HepG2 (cell line): ENCODE results near the gene MPV17L2. TPM values are rescaled to one million over a fixed set of nuclear protein-coding genes. Genes with fewer than 3 reads are reported as not detected.

Experiments used
- CAMTA2 ChIP-seq: sonication (generic); formaldehyde crosslinking; IDR thresholded peaks from 2 replicates; pipeline ENCODE4 v1.4.0; 2020; ENCODE audit warnings: mild to moderate bottlenecking, missing genetic modification reagents, borderline replicate concordance
- DZIP1 ChIP-seq: sonication (generic); formaldehyde crosslinking; IDR thresholded peaks from 2 replicates; pipeline ENCODE4 v1.5.0; 2020; ENCODE audit warnings: mild to moderate bottlenecking, missing genetic modification reagents
- FOXM1 ChIP-seq: sonication (generic); formaldehyde crosslinking; IDR thresholded peaks from 2 replicates; pipeline ENCODE4 v1.5.0; 2020; ENCODE audit warnings: missing genetic modification reagents
- MXD4 ChIP-seq: IDR thresholded peaks from 2 replicates; pipeline ENCODE4 v1.6.1; 2016; ENCODE audit warnings: mild to moderate bottlenecking, missing biosample characterization, missing genetic modification reagents
- NFYB ChIP-seq: sonication (generic); formaldehyde crosslinking; IDR thresholded peaks from 2 replicates; pipeline ENCODE4 v1.4.0; 2020; ENCODE audit warnings: missing genetic modification reagents
- SAP130 ChIP-seq: IDR thresholded peaks from 2 replicates; pipeline ENCODE4 v1.6.1; 2016; ENCODE audit warnings: low read depth
- YEATS2 ChIP-seq: sonication (generic); formaldehyde crosslinking; IDR thresholded peaks from 2 replicates; pipeline ENCODE4 v1.4.0; 2020; ENCODE audit warnings: missing genetic modification reagents, borderline replicate concordance
- ZBTB20 ChIP-seq: sonication (generic); formaldehyde crosslinking; IDR thresholded peaks from 2 replicates; pipeline ENCODE4 v1.8.1; 2023; ENCODE audit warnings: missing genetic modification reagents, low read depth, mild to moderate bottlenecking, borderline replicate concordance
- ZNF557 ChIP-seq: sonication (generic); formaldehyde crosslinking; IDR thresholded peaks from 2 replicates; pipeline ENCODE4 v1.4.0; 2020; ENCODE audit warnings: missing genetic modification reagents
- ZNF775 ChIP-seq: sonication (generic); formaldehyde crosslinking; IDR thresholded peaks from 2 replicates; pipeline ENCODE4 v1.4.0; 2020; ENCODE audit warnings: missing genetic modification reagents, mild to moderate bottlenecking, moderate library complexity, borderline replicate concordance
- ZNF777 ChIP-seq: sonication (generic); formaldehyde crosslinking; IDR thresholded peaks from 2 replicates; pipeline ENCODE4 v1.4.0; 2020; ENCODE audit warnings: missing genetic modification reagents
- polyA plus RNA-seq, 8 experiments: library from polyadenylated mRNA; depleted of rRNA in 3 of 8; stranded (reverse) in 7 of 8; unstranded in 1 of 8; fragments of >200 nt; fragmentation: Illumina TruSeq in 4 of 8; extraction: Trizol in 4 of 8; gene quantifications; 2 replicates each; pipeline versions ENCODE4 v1.2.1 to v1.2.3, GENCODE V29; 2011 to 2016; ENCODE audit warnings: low read depth in 4 of 8, missing spikeins in 1 of 8, mixed read lengths in 1 of 8; ENCODE audit not compliant: insufficient read depth in 1 of 8
- total RNA-seq, 5 experiments: library from RNA; depleted of rRNA; stranded (reverse); fragments of >200 nt; fragmentation: Illumina TruSeq; extraction: Trizol; gene quantifications; 2 replicates each; pipeline ENCODE4 v1.2.3, GENCODE V29; 2016; ENCODE audit warnings: low read depth in 1 of 5
- TF ChIP-seq, protein P1 (sequence below): sonication (generic); formaldehyde crosslinking; IDR thresholded peaks from 2 replicates; pipeline ENCODE4 v1.4.0; 2020; ENCODE audit warnings: missing genetic modification reagents
- TF ChIP-seq, protein P2 (sequence below): sonication (generic); formaldehyde crosslinking; IDR thresholded peaks from 2 replicates; pipeline ENCODE4 v1.8.0; 2022; ENCODE audit warnings: mild to moderate bottlenecking, missing genetic modification reagents; ENCODE audit not compliant: insufficient replicate concordance
- TF ChIP-seq, protein P3 (sequence below): IDR thresholded peaks from 2 replicates; pipeline ENCODE4 v1.6.1; 2016; ENCODE audit warnings: low read depth, missing genetic modification reagents, missing compliant biosample characterization
- TF ChIP-seq, protein P4 (sequence below): sonication (generic); formaldehyde crosslinking; IDR thresholded peaks from 2 replicates; pipeline ENCODE4 v1.5.1; 2020; ENCODE audit warnings: mild to moderate bottlenecking, missing genetic modification reagents, borderline replicate concordance

Gene MPV17L2
- total and polyA plus RNA-seq, 2 of the 13 experiments (the other 11 are each of a cell fraction or from before 2014, with no cell fraction given) = 13.6 to 16.7 TPM

DNA sequence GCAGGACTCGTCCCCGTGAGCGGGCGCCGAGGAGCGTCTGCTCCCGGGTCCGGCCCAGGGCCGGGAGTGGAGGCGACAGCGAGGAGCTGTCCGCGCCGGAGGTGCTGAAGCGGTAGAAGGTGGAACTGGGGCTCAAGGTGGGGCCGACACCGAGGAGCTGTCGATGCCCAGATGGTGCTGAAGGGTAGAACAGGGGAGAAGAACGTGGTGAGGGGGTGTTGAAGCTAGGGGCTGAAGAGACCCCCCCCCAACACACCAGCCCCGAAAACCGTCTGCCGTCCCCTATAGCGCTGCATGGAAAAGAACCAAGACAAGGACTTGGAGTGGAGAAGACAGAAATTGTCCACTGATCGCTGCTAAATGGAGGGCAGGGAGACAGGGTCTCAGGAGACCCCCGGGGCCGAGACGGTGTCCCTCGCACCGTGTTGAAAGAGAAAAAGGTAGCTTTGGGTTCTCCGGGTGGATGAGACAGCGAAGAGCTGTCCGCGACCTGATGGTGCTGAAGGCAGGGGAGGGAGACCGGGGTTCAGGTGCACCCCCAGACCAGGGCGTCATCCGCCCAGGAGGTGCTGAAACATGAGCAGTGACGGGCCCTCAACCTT lies 40.3 kb downstream of the MPV17L2 start (continued):
- peak; percentile 82; the same call in 1 of the 2 replicates for TF ChIP-seq CAMTA2 (CRISPR knock-in tag)
- TF ChIP-seq ZNF557 (CRISPR knock-in tag) = peak; percentile 75; the same call in 1 of the 2 replicates
- peak; percentile 29; the same call in 1 of the 2 replicates for TF ChIP-seq FOXM1 (CRISPR knock-in tag)
- TF ChIP-seq, protein P1, sequence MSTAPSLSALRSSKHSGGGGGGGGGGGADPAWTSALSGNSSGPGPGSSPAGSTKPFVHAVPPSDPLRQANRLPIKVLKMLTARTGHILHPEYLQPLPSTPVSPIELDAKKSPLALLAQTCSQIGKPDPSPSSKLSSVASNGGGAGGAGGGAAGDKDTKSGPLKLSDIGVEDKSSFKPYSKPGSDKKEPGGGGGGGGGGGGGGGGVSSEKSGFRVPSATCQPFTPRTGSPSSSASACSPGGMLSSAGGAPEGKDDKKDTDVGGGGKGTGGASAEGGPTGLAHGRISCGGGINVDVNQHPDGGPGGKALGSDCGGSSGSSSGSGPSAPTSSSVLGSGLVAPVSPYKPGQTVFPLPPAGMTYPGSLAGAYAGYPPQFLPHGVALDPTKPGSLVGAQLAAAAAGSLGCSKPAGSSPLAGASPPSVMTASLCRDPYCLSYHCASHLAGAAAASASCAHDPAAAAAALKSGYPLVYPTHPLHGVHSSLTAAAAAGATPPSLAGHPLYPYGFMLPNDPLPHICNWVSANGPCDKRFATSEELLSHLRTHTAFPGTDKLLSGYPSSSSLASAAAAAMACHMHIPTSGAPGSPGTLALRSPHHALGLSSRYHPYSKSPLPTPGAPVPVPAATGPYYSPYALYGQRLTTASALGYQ (CRISPR knock-in tag) = peak; percentile 74; the same call in 1 of the 2 replicates
- TF ChIP-seq MXD4 (CRISPR knock-in tag) = peak; percentile 92
- peak; percentile 44 for TF ChIP-seq NFYB (CRISPR knock-in tag)
- peak; percentile 68 for TF ChIP-seq ZNF777
- no peak; the same call in 1 of the 2 replicates for TF ChIP-seq ZBTB20
- TF ChIP-seq DZIP1 (CRISPR knock-in tag) = peak; percentile 74; the same call in 1 of the 2 replicates
- TF ChIP-seq ZNF775 = peak; percentile 53; the same call in 1 of the 2 replicates
- TF ChIP-seq, protein P2, sequence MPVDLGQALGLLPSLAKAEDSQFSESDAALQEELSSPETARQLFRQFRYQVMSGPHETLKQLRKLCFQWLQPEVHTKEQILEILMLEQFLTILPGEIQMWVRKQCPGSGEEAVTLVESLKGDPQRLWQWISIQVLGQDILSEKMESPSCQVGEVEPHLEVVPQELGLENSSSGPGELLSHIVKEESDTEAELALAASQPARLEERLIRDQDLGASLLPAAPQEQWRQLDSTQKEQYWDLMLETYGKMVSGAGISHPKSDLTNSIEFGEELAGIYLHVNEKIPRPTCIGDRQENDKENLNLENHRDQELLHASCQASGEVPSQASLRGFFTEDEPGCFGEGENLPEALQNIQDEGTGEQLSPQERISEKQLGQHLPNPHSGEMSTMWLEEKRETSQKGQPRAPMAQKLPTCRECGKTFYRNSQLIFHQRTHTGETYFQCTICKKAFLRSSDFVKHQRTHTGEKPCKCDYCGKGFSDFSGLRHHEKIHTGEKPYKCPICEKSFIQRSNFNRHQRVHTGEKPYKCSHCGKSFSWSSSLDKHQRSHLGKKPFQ (CRISPR knock-in tag) = peak; percentile 91
- peak; percentile 67; the same call in 1 of the 2 replicates for TF ChIP-seq YEATS2 (CRISPR knock-in tag)
- TF ChIP-seq, protein P3, sequence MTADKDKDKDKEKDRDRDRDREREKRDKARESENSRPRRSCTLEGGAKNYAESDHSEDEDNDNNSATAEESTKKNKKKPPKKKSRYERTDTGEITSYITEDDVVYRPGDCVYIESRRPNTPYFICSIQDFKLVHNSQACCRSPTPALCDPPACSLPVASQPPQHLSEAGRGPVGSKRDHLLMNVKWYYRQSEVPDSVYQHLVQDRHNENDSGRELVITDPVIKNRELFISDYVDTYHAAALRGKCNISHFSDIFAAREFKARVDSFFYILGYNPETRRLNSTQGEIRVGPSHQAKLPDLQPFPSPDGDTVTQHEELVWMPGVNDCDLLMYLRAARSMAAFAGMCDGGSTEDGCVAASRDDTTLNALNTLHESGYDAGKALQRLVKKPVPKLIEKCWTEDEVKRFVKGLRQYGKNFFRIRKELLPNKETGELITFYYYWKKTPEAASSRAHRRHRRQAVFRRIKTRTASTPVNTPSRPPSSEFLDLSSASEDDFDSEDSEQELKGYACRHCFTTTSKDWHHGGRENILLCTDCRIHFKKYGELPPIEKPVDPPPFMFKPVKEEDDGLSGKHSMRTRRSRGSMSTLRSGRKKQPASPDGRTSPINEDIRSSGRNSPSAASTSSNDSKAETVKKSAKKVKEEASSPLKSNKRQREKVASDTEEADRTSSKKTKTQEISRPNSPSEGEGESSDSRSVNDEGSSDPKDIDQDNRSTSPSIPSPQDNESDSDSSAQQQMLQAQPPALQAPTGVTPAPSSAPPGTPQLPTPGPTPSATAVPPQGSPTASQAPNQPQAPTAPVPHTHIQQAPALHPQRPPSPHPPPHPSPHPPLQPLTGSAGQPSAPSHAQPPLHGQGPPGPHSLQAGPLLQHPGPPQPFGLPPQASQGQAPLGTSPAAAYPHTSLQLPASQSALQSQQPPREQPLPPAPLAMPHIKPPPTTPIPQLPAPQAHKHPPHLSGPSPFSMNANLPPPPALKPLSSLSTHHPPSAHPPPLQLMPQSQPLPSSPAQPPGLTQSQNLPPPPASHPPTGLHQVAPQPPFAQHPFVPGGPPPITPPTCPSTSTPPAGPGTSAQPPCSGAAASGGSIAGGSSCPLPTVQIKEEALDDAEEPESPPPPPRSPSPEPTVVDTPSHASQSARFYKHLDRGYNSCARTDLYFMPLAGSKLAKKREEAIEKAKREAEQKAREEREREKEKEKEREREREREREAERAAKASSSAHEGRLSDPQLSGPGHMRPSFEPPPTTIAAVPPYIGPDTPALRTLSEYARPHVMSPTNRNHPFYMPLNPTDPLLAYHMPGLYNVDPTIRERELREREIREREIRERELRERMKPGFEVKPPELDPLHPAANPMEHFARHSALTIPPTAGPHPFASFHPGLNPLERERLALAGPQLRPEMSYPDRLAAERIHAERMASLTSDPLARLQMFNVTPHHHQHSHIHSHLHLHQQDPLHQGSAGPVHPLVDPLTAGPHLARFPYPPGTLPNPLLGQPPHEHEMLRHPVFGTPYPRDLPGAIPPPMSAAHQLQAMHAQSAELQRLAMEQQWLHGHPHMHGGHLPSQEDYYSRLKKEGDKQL (CRISPR knock-in tag) = 0 out of 2 replicates have a peak, but pooled peaks have one; percentile 28
- TF ChIP-seq, protein P4, sequence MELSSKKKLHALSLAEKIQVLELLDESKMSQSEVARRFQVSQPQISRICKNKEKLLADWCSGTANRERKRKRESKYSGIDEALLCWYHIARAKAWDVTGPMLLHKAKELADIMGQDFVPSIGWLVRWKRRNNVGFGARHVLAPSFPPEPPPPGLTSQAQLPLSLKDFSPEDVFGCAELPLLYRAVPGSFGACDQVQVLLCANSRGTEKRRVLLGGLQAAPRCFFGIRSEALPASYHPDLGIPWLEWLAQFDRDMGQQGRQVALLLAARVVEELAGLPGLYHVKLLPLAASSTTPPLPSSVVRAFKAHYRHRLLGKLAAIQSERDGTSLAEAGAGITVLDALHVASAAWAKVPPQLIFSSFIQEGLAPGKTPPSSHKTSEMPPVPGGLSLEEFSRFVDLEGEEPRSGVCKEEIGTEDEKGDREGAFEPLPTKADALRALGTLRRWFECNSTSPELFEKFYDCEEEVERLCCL (CRISPR knock-in tag) = peak; percentile 77; the same call in 1 of the 2 replicates
- peak; percentile 97 for TF ChIP-seq SAP130 (CRISPR knock-in tag)
